Cardiac muscle cell (in vitro differentiated cells and primary cell): ENCODE measurements around the gene RADIL. TPM values are rescaled to one million over a fixed set of nuclear protein-coding genes. Genes with fewer than 3 reads are reported as not detected.

ENCODE experiments used
- DNase-seq, 2 donors: peaks; one replicate each; pipeline versions ENCODE4 v3.0.0 to v3.0.0-alpha.2; 2010 to 2017; ENCODE audit warnings: low read depth in 1 of 2, low spot score in 1 of 2
- H3K27ac ChIP-seq: fragments of 200-600 bp; sonication (generic); 2 replicates; pipeline ENCODE4 v1.5.1; 2016
- H3K27me3 ChIP-seq: fragments of 200-600 bp; sonication (generic); 2 replicates; pipeline ENCODE4 v1.6.0; 2016; ENCODE audit warnings: control low read depth
- H3K36me3 ChIP-seq: fragments of 200-600 bp; sonication (generic); 2 replicates; pipeline ENCODE4 v1.5.1; 2016; ENCODE audit warnings: control low read depth
- H3K4me1 ChIP-seq: fragments of 200-600 bp; sonication (generic); 2 replicates; pipeline ENCODE4 v1.8.1; 2017; ENCODE audit warnings: low read depth, mild to moderate bottlenecking, mixed run types
- H3K4me3 ChIP-seq: fragments of 200-600 bp; sonication (generic); 2 replicates; pipeline ENCODE4 v1.5.1; 2016; ENCODE audit warnings: mild to moderate bottlenecking
- H3K9me3 ChIP-seq: fragments of 200-600 bp; sonication (generic); 2 replicates; pipeline ENCODE4 v1.5.1; 2017; ENCODE audit warnings: low read depth, mild to moderate bottlenecking, control low read depth
- polyA plus RNA-seq: library from polyadenylated mRNA; unstranded; fragments of >200 nt; fragmentation: Nextera tagmentation; extraction: Ambion mirVana; gene quantifications from 2 replicates; pipeline ENCODE4 v1.2.1, GENCODE V29; 2016
- total RNA-seq: library from RNA; depleted of rRNA; stranded (reverse); fragments of >200 nt; gene quantifications from 2 replicates; pipeline ENCODE4 v1.2.3, GENCODE V29; 2016
- TF ChIP-seq, protein P1 (sequence below): IDR thresholded peaks from 2 replicates; pipeline ENCODE4 v1.5.1; 2012; ENCODE audit warnings: low read depth, mild to moderate bottlenecking, low read length

Gene RADIL
- total and polyA plus RNA-seq, 2 experiments from 2014 or later, result 41.6 to 110 TPM

DNA sequence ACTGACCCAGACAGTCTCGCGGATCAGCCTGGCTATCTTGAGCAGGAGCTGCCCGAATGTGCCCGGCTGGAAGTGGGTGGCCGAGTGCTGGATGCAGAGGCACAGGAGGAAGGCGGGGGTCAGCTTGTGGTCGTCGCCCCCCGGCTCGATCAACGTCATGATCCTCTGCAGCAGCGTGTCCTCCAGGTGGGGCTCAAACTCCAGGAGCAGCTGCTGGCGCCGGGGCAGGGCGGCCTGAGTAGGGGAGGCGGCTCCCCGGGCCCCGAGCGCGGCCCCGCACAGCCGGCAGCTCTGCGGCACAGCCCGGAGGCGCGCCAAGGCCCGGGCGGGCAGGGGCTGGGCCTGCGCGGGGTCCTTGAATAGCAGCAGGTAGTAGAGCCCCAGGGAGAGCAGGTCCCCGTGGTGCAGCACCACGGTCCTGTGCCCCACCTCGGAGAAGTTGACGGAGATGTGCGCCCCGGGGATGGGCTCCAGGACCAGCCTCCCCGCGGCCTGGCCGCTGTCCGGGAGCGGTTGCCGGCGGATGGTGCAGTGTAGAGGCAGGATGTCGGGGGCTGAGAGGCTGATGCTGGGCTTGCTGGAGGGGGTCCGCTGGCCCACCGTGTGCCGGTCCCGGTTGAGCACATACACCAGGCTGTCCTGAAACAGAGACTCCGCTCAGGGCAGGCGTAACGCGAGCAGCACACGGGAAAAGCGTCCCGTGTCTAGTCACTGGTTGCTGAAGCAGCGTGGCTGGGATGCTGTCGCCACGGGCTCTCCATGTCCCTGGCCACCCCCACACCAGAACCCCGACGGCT lies 48.7 kb downstream of the RADIL start:
- Histone ChIP-seq H3K27ac (no peak overlapping the region), H3K4me1 (no peaks in the 10 kb centered on the region), H3K9me3 (no peaks in the 10 kb centered on the region), H3K36me3 (no peaks in the 10 kb centered on the region), H3K4me3 (no peak overlapping the region), H3K27me3 (no peaks in the 10 kb centered on the region)
- TF ChIP-seq, protein P1, sequence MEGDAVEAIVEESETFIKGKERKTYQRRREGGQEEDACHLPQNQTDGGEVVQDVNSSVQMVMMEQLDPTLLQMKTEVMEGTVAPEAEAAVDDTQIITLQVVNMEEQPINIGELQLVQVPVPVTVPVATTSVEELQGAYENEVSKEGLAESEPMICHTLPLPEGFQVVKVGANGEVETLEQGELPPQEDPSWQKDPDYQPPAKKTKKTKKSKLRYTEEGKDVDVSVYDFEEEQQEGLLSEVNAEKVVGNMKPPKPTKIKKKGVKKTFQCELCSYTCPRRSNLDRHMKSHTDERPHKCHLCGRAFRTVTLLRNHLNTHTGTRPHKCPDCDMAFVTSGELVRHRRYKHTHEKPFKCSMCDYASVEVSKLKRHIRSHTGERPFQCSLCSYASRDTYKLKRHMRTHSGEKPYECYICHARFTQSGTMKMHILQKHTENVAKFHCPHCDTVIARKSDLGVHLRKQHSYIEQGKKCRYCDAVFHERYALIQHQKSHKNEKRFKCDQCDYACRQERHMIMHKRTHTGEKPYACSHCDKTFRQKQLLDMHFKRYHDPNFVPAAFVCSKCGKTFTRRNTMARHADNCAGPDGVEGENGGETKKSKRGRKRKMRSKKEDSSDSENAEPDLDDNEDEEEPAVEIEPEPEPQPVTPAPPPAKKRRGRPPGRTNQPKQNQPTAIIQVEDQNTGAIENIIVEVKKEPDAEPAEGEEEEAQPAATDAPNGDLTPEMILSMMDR, result no peak
- DNase-seq, result no peak

DNA sequence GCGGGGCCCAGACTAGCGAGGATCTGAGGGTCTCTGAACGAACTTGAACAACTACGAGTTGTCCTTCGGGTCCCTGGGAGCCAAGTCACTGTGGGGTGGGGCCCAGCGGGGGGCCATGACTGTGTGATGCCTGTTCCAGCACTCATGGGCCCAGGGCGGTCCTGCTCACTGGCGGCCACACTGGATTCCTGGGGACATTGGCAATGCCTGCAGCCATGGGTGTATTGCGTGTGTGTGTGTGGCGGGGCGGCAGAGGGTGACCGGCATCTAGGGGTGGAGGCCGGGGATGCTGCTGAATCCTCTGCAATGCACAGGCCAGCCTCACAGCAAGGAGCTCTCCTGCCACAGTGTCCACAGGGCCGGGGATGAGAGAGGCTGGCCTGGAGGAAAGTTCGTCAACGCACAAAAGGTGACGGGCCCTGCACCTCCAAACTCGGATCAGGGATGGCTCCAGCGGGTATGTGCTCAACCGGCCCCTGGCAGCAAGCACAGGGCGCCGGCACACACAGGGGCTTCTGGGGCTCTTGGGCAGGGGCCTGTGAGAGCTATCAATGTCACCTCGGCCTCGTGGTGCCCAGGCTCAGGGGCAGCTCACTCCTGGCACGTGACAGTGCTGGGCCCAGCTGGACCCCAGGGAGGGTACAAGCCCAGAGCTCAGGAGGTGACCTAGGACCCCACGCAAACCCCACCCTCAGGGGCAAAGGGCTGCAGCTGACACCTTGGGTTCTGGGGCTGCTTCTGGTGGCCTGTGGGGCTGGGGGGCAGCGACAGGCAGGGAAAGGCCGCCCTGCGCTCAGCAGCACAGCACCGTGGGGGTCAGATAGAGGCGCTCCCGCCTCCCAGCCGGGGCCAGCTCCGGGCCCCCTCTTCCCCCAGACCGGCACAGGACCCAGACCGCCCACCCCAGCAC lies 49.6 kb downstream of the RADIL start:
- no peak for DNase-seq
- Histone ChIP-seq H3K9me3 (no peaks in the 10 kb centered on the region), H3K36me3 (no peaks in the 10 kb centered on the region), H3K4me1 (no peaks in the 10 kb centered on the region), H3K4me3 (no peak overlapping the region), H3K27ac (no peak overlapping the region), H3K27me3 (no peaks in the 10 kb centered on the region)
- TF ChIP-seq, protein P1, result no peak

DNA sequence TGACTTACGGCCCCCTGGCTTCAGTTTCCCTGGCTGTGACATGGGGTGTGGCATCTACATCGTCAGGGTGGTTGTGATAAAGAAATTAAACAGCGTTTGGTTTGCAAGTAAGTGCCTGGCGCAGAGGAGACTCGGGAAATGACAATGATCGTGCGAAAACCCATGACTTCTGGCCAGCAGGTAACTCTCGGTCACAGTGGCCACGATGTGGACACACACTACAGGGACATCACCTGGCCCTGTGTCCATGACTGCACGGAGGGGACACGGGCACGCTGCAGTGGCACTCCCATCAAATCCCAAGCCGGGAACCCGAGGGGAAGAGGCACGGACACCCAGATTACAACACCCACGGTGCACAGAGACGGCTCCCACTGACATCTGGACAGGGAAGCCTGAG lies 50.3 kb downstream of the RADIL start:
- Histone ChIP-seq H3K27ac (no peak overlapping the region), H3K4me1 (no peaks in the 10 kb centered on the region), H3K9me3 (no peaks in the 10 kb centered on the region), H3K27me3 (no peaks in the 10 kb centered on the region), H3K4me3 (no peak overlapping the region), H3K36me3 (no peaks in the 10 kb centered on the region)
- no peak for DNase-seq
- TF ChIP-seq, protein P1, result no peak

DNA sequence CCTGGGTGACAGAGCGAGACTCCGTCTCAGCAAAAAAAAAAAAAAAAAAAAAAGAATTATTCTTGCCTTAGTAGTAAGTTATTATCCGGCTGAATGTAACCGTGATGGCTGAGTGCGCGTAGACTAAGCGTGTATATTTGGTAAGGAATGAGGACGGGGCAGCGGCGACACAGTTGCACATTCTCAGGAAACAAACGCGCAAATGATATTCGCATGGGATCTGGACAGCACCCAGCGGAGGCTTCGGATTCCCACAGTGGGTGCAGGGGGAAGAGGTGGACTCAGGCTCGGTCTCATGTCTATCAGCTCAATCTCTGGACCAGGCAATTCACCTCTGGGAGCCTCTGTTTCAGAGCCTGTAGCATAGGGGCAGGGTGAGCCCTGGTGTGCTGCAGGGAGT lies 50.8 kb downstream of the RADIL start:
- TF ChIP-seq, protein P1, result no peak
- no peaks in the 10 kb centered on the region for H3K9me3 ChIP-seq
- H3K4me1 ChIP-seq, result no peaks in the 10 kb centered on the region
- H3K27ac ChIP-seq, result no peak overlapping the region
- no peak for DNase-seq
- no peak overlapping the region for H3K4me3 ChIP-seq
- H3K36me3 ChIP-seq, result no peaks in the 10 kb centered on the region
- H3K27me3 ChIP-seq, result no peaks in the 10 kb centered on the region

DNA sequence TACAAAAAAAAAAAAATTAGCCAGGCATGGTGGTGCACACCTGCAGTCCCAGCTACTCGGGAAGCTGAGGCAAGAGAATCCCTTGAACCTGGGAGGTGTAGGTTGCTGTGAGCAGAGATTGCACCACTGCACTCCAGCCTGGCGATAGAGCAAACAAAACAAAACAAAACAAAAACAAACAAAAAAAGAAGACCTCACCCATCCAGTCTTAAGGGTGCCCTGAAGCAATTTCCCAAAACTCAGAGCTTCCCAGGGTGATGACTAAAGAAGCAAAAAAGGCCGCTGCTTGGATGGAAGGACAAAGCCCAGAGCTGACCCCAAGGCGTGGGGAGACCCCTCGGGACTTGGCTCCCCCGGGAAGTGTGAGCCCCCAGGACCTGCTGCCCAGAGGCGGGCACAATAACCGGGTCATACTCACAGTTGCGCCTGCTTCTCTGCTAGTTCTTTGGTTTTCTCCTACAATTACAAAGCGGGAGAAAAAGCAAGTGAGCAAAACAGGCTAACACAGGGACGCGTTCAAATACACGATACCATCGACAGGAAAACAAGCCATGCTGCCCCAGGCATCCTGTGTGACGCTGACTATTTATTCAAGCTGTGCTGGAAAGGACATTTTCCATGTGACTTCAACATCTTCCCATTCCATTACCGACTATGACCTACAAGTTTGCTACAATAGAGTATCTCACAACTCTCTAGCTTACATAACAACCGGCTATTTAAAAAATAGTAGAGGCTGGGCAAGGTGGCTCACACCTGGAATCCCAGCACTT lies 51.6 kb downstream of the RADIL start:
- TF ChIP-seq, protein P1, result no peak
- Histone ChIP-seq H3K36me3 (no peaks in the 10 kb centered on the region), H3K4me1 (no peaks in the 10 kb centered on the region), H3K4me3 (no peak overlapping the region), H3K27me3 (no peaks in the 10 kb centered on the region), H3K9me3 (no peaks in the 10 kb centered on the region), H3K27ac (no peak overlapping the region)
- no peak for DNase-seq
